ENCODE results near the gene IFT80. TPM values are rescaled to one million over a fixed set of nuclear protein-coding genes. Genes with fewer than 3 reads are reported as not detected.

IFT80 gene
- total and polyA plus RNA-seq, 2 experiments from 2014 or later, result 24.1 to 42.5 TPM

DNA sequence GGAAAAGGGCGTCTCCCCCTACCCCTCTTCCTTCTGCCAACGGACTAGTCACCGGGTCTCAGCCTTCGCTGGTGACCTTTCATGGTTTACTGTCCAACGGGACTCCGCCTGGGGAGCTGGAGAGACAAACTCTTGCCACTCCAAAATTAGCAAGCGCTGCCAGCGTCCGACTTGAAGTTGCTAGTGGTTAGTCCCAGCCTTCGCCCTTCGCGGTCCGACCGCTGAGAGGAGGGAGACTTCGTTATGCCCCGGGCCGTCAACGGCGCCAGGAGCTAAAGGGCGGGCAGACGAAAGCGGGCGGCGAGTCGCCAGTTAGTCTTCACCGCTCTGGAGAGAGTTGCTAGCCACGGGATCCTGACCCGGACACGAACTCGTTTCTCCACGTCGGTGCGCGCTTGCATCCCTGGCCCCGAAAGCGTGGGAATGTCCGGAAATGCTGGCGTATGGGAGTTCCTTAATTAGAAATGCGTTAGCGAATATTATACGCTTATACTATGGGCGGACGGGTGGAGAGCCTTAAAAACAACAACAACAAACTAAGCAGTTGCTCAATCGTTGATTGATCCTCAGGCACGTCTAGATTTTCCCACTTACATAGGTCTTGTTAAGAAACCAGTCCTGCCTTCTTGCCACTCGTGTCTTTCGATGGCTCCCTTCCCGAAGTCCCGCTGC is 1.1 kb upstream of the IFT80 start:
- peak overlapping the region; percentile 74 for H3K4me3 ChIP-seq
- H3K27ac ChIP-seq, result peak overlapping the region; percentile 92
- H3K27me3 ChIP-seq, result no peaks in the 10 kb centered on the region
- H3K9me3 ChIP-seq (ENCODE audit: low read depth), result no peaks in the 10 kb centered on the region
- H3K36me3 ChIP-seq, result peaks cover 4% of the 10 kb centered on the region
- TF ChIP-seq, protein P1, sequence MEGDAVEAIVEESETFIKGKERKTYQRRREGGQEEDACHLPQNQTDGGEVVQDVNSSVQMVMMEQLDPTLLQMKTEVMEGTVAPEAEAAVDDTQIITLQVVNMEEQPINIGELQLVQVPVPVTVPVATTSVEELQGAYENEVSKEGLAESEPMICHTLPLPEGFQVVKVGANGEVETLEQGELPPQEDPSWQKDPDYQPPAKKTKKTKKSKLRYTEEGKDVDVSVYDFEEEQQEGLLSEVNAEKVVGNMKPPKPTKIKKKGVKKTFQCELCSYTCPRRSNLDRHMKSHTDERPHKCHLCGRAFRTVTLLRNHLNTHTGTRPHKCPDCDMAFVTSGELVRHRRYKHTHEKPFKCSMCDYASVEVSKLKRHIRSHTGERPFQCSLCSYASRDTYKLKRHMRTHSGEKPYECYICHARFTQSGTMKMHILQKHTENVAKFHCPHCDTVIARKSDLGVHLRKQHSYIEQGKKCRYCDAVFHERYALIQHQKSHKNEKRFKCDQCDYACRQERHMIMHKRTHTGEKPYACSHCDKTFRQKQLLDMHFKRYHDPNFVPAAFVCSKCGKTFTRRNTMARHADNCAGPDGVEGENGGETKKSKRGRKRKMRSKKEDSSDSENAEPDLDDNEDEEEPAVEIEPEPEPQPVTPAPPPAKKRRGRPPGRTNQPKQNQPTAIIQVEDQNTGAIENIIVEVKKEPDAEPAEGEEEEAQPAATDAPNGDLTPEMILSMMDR (IDR thresholded peaks at IDR 0.05; ENCODE audit: low read depth, low read length), result no peak
- peak; percentile 61 to 77 for DNase-seq (ENCODE audit: low read depth in 1 of 2, low spot score in 1 of 2)
- H3K4me1 ChIP-seq (ENCODE audit: low read depth), result peaks cover 31% of the 10 kb centered on the region

DNA sequence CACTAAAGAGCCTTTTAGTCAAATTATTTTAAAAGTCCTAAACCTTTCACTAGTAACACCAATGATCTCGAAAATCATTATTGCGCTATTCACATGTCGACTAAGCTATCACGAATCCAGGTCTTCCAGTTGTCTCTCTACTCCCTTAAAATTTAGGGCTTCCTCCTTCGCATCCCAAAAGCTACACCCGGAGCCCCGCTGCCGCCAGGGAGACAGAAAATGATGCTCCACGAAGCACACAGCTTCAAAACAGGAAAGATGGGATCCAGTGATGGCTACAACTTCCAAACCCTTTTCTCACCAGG is 253 bp downstream of the IFT80 start:
- no peak overlapping the region for H3K27ac ChIP-seq

DNA sequence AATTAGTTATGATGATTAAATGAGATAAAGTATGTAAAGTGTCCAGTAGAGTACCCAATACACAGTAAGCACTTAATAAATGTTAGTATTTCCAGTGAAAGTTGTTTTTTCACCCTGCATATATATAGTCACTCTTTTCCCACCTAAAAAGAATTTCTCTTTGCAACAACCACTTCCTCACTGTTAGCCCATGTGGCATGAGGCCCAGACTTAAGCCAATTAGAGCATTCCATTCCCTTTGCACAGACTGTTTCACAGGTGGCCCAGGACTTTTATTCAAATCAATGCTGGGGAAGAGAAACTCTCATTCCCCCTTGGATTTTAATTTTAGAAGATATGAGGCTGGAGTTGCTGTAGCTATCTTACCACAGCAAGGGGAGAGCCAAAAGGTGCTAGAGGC is 3.7 kb downstream of the IFT80 start:
- peak in 1 of 2 donors; percentile 72 for DNase-seq (ENCODE audit: low read depth in 1 of 2, low spot score in 1 of 2)
- no peak overlapping the region for H3K4me3 ChIP-seq
- no peaks in the 10 kb centered on the region for H3K36me3 ChIP-seq
- no peak overlapping the region for H3K27ac ChIP-seq
- no peaks in the 10 kb centered on the region for H3K9me3 ChIP-seq (ENCODE audit: low read depth)
- TF ChIP-seq, protein P1 (IDR thresholded peaks at IDR 0.05; ENCODE audit: low read depth, low read length), result no peak
- H3K27me3 ChIP-seq, result no peaks in the 10 kb centered on the region
- peaks cover 14% of the 10 kb centered on the region for H3K4me1 ChIP-seq (ENCODE audit: low read depth)

More for the DNA sequence above, 253 bp downstream of the IFT80 start:
- Histone ChIP-seq H3K36me3 (no peaks in the 10 kb centered on the region), H3K4me1 (ENCODE audit: low read depth) (peaks cover 32% of the 10 kb centered on the region), H3K9me3 (ENCODE audit: low read depth) (no peaks in the 10 kb centered on the region), H3K27me3 (no peaks in the 10 kb centered on the region), H3K4me3 (peak overlapping the region; percentile 74)
- DNase-seq (ENCODE audit: low read depth in 1 of 2, low spot score in 1 of 2), result no peak
- TF ChIP-seq, protein P1 (IDR thresholded peaks at IDR 0.05; ENCODE audit: low read depth, low read length), result no peak

DNA sequence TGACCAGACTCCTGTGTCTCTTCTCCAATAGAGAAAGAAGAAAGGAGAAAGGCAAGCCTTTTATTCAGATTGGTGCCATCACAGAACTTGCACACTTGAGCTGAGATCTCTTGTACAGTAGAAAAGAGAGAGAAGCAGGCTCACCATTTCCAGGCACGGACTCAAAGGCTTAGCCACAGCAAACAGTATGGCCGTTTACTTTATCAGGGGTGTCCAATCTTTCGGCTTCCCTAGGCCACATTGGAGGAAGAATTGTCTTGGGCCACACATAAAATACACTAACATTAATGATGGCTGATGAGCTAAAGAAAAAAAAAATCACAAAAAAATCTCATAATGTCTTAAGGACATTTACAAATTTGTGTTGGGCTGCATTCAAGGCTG is 5.0 kb downstream of the IFT80 start:
- Histone ChIP-seq H3K4me3 (no peak overlapping the region), H3K27me3 (no peaks in the 10 kb centered on the region), H3K36me3 (no peaks in the 10 kb centered on the region), H3K9me3 (ENCODE audit: low read depth) (no peaks in the 10 kb centered on the region), H3K4me1 (ENCODE audit: low read depth) (peaks cover 14% of the 10 kb centered on the region), H3K27ac (no peak overlapping the region)
- DNase-seq (ENCODE audit: low read depth in 1 of 2, low spot score in 1 of 2), result no peak
- TF ChIP-seq, protein P1 (IDR thresholded peaks at IDR 0.05; ENCODE audit: low read depth, low read length), result no peak

DNA sequence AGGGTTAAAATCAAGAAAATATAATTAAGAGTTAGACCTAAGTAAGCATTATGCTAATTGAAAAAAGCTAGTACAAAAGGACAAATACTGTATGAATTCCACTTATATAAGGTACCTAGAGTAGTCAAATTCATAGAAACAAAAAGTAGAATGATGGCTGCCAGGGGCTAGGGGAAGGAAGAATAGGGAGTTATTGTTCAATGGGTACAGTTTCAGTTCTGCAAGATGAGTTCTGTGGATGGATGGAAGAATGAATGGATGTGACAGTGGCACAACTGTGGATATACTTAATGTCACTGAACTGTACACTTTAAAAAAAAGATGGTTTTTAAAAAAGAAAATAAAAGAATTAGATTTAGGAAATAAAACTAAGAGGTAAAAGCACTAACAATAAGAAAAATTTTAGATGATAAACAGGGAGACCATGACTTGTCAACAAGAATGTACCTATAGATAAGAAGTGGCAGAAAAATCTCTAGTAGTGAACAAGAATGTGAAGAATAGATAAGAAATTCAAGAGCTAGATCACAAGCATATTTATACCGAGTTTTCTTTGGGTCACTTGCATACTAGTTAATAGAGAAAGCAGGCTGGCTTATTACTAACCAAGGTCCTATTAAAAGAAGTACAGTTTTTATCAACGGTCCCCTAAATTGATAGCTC is 5.5 kb downstream of the IFT80 start:
- Histone ChIP-seq H3K4me1 (ENCODE audit: low read depth) (peaks cover 13% of the 10 kb centered on the region), H3K4me3 (no peak overlapping the region), H3K9me3 (ENCODE audit: low read depth) (no peaks in the 10 kb centered on the region), H3K27me3 (no peaks in the 10 kb centered on the region), H3K27ac (no peak overlapping the region), H3K36me3 (no peaks in the 10 kb centered on the region)
- DNase-seq (ENCODE audit: low read depth in 1 of 2, low spot score in 1 of 2), result no peak
- TF ChIP-seq, protein P1 (IDR thresholded peaks at IDR 0.05; ENCODE audit: low read depth, low read length), result no peak
